GM12878 (cell line): ENCODE results near the gene FBXW7. TPM values are rescaled to one million over a fixed set of nuclear protein-coding genes. Genes with fewer than 3 reads are reported as not detected.
A peak's percentile ranks its signal among the peaks of the same experiment; 100 is the strongest.

ENCODE experiments used
- ATAC-seq: fragments of 200-7000 bp; cut with Tn5 transposase; 3 replicates; pipeline ENCODE4 v1.9.1; 2020; ENCODE audit warnings: mild to moderate bottlenecking, moderate library complexity
- BruUV-seq: library from RNA; stranded (reverse); fragments of 400-500 nt; replicated peaks from 2 replicates; lab custom pipeline; 2021; lab: Mats Ljungman, UMichigan
- CTCF ChIA-PET: fragments of 300-600 bp; sonication (Branson Sonifier 250); formaldehyde crosslinking; extraction: SDS; loops from one replicate; lab custom pipeline; 2021; ENCODE audit warnings: inconsistent platforms; lab: Yijun Ruan, JAX
- POLR2A ChIA-PET: fragments of 350-600 bp; formaldehyde crosslinking; extraction: SDS; loops from one replicate; lab custom pipeline; 2021; ENCODE audit warnings: inconsistent platforms; lab: Charles Lee
- RAD21 ChIA-PET: fragments of 300-600 bp; sonication (Branson Sonifier 250); formaldehyde crosslinking; loops from one replicate; lab custom pipeline; 2023; ENCODE audit warnings: antibody characterized with exemption; ENCODE audit not compliant: unreplicated experiment; lab: Charles Lee
- SMC1A ChIA-PET: fragments of 300-600 bp; sonication (Branson Sonifier 250); formaldehyde crosslinking; loops from one replicate; lab custom pipeline; 2023; ENCODE audit not compliant: unreplicated experiment, uncharacterized antibody; lab: Charles Lee
- DNase-seq: peaks from one replicate; pipeline ENCODE4 v3.0.0-alpha.2; 2011; ENCODE audit warnings: low read depth, low spot score
- FAIRE-seq: peaks from 3 replicates; lab custom pipeline; 2011; peaks lifted over from hg19 to GRCh38; lab: Jason Lieb, UNC
- H2AFZ ChIP-seq: 2 replicates; pipeline ENCODE4 v1.6.0; 2011; ENCODE audit warnings: low read depth, low read length, control low read depth; ENCODE audit not compliant: control insufficient read depth
- H3K27ac ChIP-seq: 2 replicates; pipeline ENCODE4 v1.5.1; 2011; ENCODE audit warnings: control low read depth; ENCODE audit not compliant: control insufficient read depth, insufficient read depth
- H3K27me3 ChIP-seq, 2 experiments: replicated peaks in 1 of 2; 2 replicates each; pipeline versions ENCODE4 v1.6.0 to v1.6.1; 2011; ENCODE audit warnings: low read length in 1 of 2; ENCODE audit not compliant: control insufficient read depth in 2 of 2, insufficient read depth in 2 of 2
- H3K36me3 ChIP-seq, 2 experiments: 2 replicates each; pipeline ENCODE4 v1.5.1; 2011; ENCODE audit warnings: low read length in 1 of 2; ENCODE audit not compliant: control insufficient read depth in 2 of 2, insufficient read depth in 2 of 2
- H3K4me1 ChIP-seq: 2 replicates; pipeline ENCODE4 v1.6.1; 2011; ENCODE audit warnings: mild to moderate bottlenecking, low read length, moderate library complexity, mixed read lengths; ENCODE audit not compliant: control insufficient read depth, insufficient read depth
- H3K4me2 ChIP-seq: 2 replicates; pipeline ENCODE4 v1.6.0; 2011; ENCODE audit warnings: control low read depth; ENCODE audit not compliant: control insufficient read depth, insufficient read depth
- H3K4me3 ChIP-seq: fragments of 200-600 bp; sonication (generic); 2 replicates; pipeline ENCODE4 v1.5.1; 2016
- H3K79me2 ChIP-seq: 2 replicates; pipeline ENCODE4 v1.6.0; 2011; ENCODE audit warnings: low read length; ENCODE audit not compliant: control insufficient read depth, insufficient read depth
- H3K9ac ChIP-seq: 2 replicates; pipeline ENCODE4 v1.8.0; 2011; ENCODE audit warnings: low read length, control low read depth, mixed read lengths; ENCODE audit not compliant: control insufficient read depth, insufficient read depth
- H3K9me3 ChIP-seq: replicated peaks from 3 replicates; pipeline ENCODE4 v1.5.1; 2011; ENCODE audit warnings: mild to moderate bottlenecking, low read length; ENCODE audit not compliant: control insufficient read depth, insufficient read depth
- H4K20me1 ChIP-seq: 2 replicates; pipeline ENCODE4 v1.6.0; 2011; ENCODE audit not compliant: control insufficient read depth, insufficient read depth
- CEBPB ChIP-seq, 2 experiments: fragments of 150-350 bp in 1 of 2; IDR thresholded peaks; 2 replicates each; pipeline ENCODE4 v1.6.1; 2012 to 2014; ENCODE audit warnings: low read depth in 2 of 2, low read length in 2 of 2, borderline replicate concordance in 1 of 2, inconsistent platforms in 1 of 2
- CHD1 ChIP-seq: IDR thresholded peaks from 2 replicates; pipeline ENCODE4 v1.6.1; 2012; ENCODE audit warnings: low read depth, low read length, improper control_type of control experiment
- CREB1 ChIP-seq: IDR thresholded peaks from 2 replicates; pipeline ENCODE4 v1.6.1; 2012; ENCODE audit warnings: low read depth, mild to moderate bottlenecking, inconsistent platforms
- GATAD2B ChIP-seq: fragments of 450-650 bp; conservative IDR thresholded peaks from 2 replicates; pipeline ENCODE4 v1.6.1; 2017; ENCODE audit warnings: low read depth, mild to moderate bottlenecking, moderate library complexity
- HDAC2 ChIP-seq: fragments of 200-600 bp; sonication (generic); IDR thresholded peaks from 2 replicates; pipeline ENCODE4 v1.6.1; 2017
- NFIC ChIP-seq: IDR thresholded peaks from 2 replicates; pipeline ENCODE4 v1.6.1; 2012; ENCODE audit warnings: low read depth, mild to moderate bottlenecking, inconsistent platforms, low read length, moderate library complexity
- PML ChIP-seq: IDR thresholded peaks from 2 replicates; pipeline ENCODE4 v1.6.1; 2012; ENCODE audit warnings: low read length, inconsistent platforms
- RAD21 ChIP-seq: IDR thresholded peaks from 2 replicates; pipeline ENCODE4 v1.6.1; 2011; ENCODE audit warnings: mild to moderate bottlenecking, low read depth, low read length, moderate library complexity; ENCODE audit not compliant: insufficient read depth
- RUNX3 ChIP-seq: IDR thresholded peaks from 2 replicates; pipeline ENCODE4 v1.6.1; 2012; ENCODE audit warnings: low read length, inconsistent platforms
- SPI1 ChIP-seq: IDR thresholded peaks from 2 replicates; pipeline ENCODE4 v1.6.1; 2011; ENCODE audit warnings: low read depth, mild to moderate bottlenecking, low read length, moderate library complexity, borderline replicate concordance; ENCODE audit not compliant: insufficient read depth
- SREBF1 ChIP-seq: IDR thresholded peaks from 2 replicates; pipeline ENCODE4 v1.6.1; 2012; ENCODE audit warnings: mild to moderate bottlenecking, low read length
- WGBS: methylation state at CpG from one replicate; pipeline ENCODE4 v1.1.6; 2016; ENCODE audit warnings: low lambda C conversion rate; ENCODE audit not compliant: insufficient replicate concordance, insufficient coverage; ENCODE audit errors: missing lambda C conversion rate; 5-methylcytosine and 5-hydroxymethylcytosine counted together
- in situ Hi-C: fragments of 300-500 bp; cut with MboI; formaldehyde crosslinking; loops from 9 replicates; pipeline ENCODE4 v1.14.3; 2018; ENCODE audit warnings: mixed read lengths
- intact Hi-C: fragments of 100-400 bp; cut with micrococcal nuclease; formaldehyde crosslinking; loops from one replicate; pipeline ENCODE4 v1.14.2; 2022; ENCODE audit not compliant: unreplicated experiment
- polyA plus RNA-seq, 11 experiments: library from polyadenylated mRNA; depleted of rRNA in 4 of 11; unstranded in 6 of 11; stranded (reverse) in 5 of 11; fragments of >200 nt; fragmentation: Nextera tagmentation in 4 of 11; fragmentation: Illumina TruSeq in 1 of 11; extraction: Ambion mirVana in 4 of 11; extraction: Trizol in 1 of 11; gene quantifications; 1 replicate in 1 of 11; 2 replicates in 10 of 11; pipeline versions ENCODE4 v1.2.1 to v1.2.3, GENCODE V29; 2011 to 2016; ENCODE audit warnings: inconsistent platforms in 2 of 11, missing spikeins in 2 of 11, low read depth in 1 of 11
- total RNA-seq, 4 experiments: library from RNA; depleted of rRNA in 3 of 4; stranded (reverse); fragments of >200 nt in 3 of 4; fragmentation: Illumina TruSeq in 1 of 4; extraction: Trizol in 1 of 4; gene quantifications; 2 replicates each; pipeline versions ENCODE4 v1.2.1 to v1.2.3, GENCODE V29; 2013 to 2021
- TF ChIP-seq, protein P1 (sequence below), 3 experiments: IDR thresholded peaks in 2 of 3; conservative IDR thresholded peaks in 1 of 3; 2 replicates each; pipeline ENCODE4 v1.5.1; 2011; ENCODE audit warnings: low read depth in 3 of 3, low read length in 3 of 3, mild to moderate bottlenecking in 3 of 3, control low read depth in 2 of 3, moderate library complexity in 2 of 3, inconsistent platforms in 1 of 3, mixed read lengths in 1 of 3; ENCODE audit not compliant: control insufficient read depth in 2 of 3, insufficient read depth in 1 of 3; ENCODE audit errors: extremely low read depth in 1 of 3

FBXW7 gene
- total and polyA plus RNA-seq, 10 of the 15 experiments (the other 5 are each of a cell fraction or from before 2014, with no cell fraction given): 35.8 to 118 (median 47.2) TPM

DNA sequence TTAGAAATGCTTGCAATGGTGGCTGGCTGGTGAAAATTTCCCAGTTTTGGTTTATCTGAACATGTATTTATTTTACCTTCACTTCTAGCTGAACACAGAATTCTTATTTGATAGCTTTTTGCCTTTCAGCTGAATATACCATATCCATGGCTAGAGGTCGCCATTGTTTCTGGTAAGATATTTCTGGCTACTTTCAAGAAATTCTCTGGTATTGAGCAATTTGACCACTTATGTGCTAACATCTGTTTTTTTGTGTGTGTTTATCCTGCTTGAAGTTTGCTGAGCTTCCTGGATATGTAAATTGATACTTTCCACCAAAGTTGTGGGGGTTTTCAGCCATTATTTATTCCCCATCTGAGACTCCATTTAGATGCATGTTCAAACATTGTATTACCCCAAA is 75.4 kb downstream of the FBXW7 start (continued):
- TF ChIP-seq, protein P1, sequence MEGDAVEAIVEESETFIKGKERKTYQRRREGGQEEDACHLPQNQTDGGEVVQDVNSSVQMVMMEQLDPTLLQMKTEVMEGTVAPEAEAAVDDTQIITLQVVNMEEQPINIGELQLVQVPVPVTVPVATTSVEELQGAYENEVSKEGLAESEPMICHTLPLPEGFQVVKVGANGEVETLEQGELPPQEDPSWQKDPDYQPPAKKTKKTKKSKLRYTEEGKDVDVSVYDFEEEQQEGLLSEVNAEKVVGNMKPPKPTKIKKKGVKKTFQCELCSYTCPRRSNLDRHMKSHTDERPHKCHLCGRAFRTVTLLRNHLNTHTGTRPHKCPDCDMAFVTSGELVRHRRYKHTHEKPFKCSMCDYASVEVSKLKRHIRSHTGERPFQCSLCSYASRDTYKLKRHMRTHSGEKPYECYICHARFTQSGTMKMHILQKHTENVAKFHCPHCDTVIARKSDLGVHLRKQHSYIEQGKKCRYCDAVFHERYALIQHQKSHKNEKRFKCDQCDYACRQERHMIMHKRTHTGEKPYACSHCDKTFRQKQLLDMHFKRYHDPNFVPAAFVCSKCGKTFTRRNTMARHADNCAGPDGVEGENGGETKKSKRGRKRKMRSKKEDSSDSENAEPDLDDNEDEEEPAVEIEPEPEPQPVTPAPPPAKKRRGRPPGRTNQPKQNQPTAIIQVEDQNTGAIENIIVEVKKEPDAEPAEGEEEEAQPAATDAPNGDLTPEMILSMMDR (IDR thresholded peaks at IDR 0.05 in 2 of 3, conservative IDR thresholded peaks at IDR 0.05 in 1 of 3; ENCODE audit: control insufficient read depth in 2 of 3, extremely low read depth in 1 of 3, insufficient read depth in 1 of 3, low read depth in 3 of 3, low read length in 3 of 3): peak; percentile 9 to 57 (median 38); a peak in 4 of 6 replicates
- TF ChIP-seq SPI1 (no peak), RAD21 (peak; percentile 68), RUNX3 (peak; percentile 60), CREB1 (0 out of 2 replicates have a peak, but pooled peaks have one; percentile 11), SREBF1 (no peak), CEBPB (IDR thresholded peaks at IDR 0.05; ENCODE audit: borderline replicate concordance in 1 of 2, low read depth in 2 of 2, low read length in 2 of 2) (peak; percentile 27 to 61; a peak in 1 of 4 replicates), PML (peak; percentile 54; the same call in 1 of the 2 replicates), HDAC2 (no peak), CHD1 (no peak)

DNA sequence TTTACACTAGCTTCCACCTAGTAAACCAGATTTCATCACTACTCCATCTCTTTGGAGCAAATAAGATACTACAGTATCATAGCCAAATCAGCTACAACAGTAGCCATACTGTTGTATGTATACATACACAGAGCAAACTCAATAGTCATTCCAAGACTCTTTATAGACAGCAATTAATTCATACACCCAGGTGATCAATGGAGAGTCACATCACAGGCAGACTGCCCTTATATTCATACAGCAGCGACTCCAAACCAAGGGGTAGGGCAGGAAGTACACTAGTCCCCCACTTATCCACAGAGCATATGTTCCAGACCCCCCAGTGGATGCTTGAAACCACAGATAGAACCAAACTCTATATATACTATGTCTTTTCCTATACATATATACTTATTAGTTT is 76.6 kb downstream of the FBXW7 start:
- Histone ChIP-seq H3K9ac (no peak overlapping the region), H3K4me2 (peak overlapping the region; percentile 0), H4K20me1 (no peaks in the 10 kb centered on the region), H2AFZ (no peak overlapping the region), H3K4me1 (peaks cover 48% of the 10 kb centered on the region), H3K9me3 (no peaks in the 10 kb centered on the region), H3K27ac (peak overlapping the region; percentile 28), H3K36me3 (no peaks in the 10 kb centered on the region), H3K79me2 (peaks cover 79% of the 10 kb centered on the region), H3K27me3 (no peaks in the 10 kb centered on the region), H3K4me3 (no peak overlapping the region)
- SMC1A ChIA-PET: interaction anchor here (0.6 to 9.2 kb wide), 36 partner anchors 10 to 743 kb away, joined by 3 to 227 read pairs (median 5); no protein-coding TSS in a partner anchor
- RAD21 ChIA-PET: interaction anchor here (0.5 to 5.5 kb wide), 25 partner anchors 10 to 319 kb away, joined by 3 to 90 read pairs (median 4); partner anchors contain the start of genes FBXW7 and TIGD4
- WGBS: 100% methylated on average over 1 of the region's 1 CpG
- CTCF ChIA-PET: interaction anchor here (0.7 to 7.7 kb wide), 27 partner anchors 10 to 320 kb away, joined by 3 to 186 read pairs (median 4); partner anchors contain the start of genes ARFIP1 and TIGD4
- peak; percentile 38 for ATAC-seq
- no TSS peak for BruUV-seq
- no peak for TF ChIP-seq GATAD2B
- 0 out of 2 replicates have a peak, but pooled peaks have one; percentile 27 for TF ChIP-seq NFIC
- POLR2A ChIA-PET: interaction anchor here (0.6 to 2.0 kb wide), 7 partner anchors 20 to 178 kb away, joined by 3 to 6 read pairs (median 3); no protein-coding TSS in a partner anchor
- no peak for DNase-seq
- intact Hi-C loops: loop anchor here (5.0 kb wide), 1 partner anchor 78 kb away; the partner anchor contains the start of gene FBXW7
- in situ Hi-C loops: no loop called here
- no peak for FAIRE-seq
